ENCODE measurements around the gene EREG.

DNA sequence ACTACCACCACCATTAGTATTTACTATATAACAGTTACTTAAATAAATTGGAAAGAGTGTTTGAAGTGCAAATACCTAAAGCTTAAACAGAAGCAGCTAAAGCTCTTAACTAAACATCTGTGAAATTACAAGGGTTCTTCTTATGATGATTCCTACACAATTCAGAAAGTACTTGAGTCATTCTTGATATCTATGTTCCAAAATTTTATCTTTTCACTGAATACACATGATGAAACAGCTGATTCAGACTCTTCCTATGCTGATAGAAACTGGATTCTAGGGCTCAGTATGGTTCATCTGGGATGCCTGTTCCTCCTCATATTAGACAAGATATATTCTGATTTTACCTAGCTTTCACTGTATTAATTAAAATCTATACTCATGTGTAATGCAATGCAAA, 13.6 kb downstream of the EREG start:
- TF ChIP-seq, protein P1, sequence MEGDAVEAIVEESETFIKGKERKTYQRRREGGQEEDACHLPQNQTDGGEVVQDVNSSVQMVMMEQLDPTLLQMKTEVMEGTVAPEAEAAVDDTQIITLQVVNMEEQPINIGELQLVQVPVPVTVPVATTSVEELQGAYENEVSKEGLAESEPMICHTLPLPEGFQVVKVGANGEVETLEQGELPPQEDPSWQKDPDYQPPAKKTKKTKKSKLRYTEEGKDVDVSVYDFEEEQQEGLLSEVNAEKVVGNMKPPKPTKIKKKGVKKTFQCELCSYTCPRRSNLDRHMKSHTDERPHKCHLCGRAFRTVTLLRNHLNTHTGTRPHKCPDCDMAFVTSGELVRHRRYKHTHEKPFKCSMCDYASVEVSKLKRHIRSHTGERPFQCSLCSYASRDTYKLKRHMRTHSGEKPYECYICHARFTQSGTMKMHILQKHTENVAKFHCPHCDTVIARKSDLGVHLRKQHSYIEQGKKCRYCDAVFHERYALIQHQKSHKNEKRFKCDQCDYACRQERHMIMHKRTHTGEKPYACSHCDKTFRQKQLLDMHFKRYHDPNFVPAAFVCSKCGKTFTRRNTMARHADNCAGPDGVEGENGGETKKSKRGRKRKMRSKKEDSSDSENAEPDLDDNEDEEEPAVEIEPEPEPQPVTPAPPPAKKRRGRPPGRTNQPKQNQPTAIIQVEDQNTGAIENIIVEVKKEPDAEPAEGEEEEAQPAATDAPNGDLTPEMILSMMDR (IDR thresholded peaks at IDR 0.05 in 8 of 11, conservative IDR thresholded peaks at IDR 0.05 in 3 of 11) = no peak
- TF ChIP-seq POLR2A (IDR thresholded peaks at IDR 0.05) = no peak

Data from spleen (tissue), 7 donors.